GM19035 (cell line): ENCODE data around the gene APOL6.
"Not testable (repeated sequence)": the region's sequence is repeated elsewhere in the genome, so short reads cannot be mapped to it uniquely, and the experiment has no call there.

Source experiments
- ATAC-seq: cut with Tn5 transposase; IDR thresholded peaks from one replicate; pipeline ENCODE4 v1.9.1; 2021; ENCODE audit not compliant: unreplicated experiment

The APOL6 gene

GRCh38 chr22:35617137-35617755 lies 31.0 kb upstream of the APOL6 start, which contains the start of gene MB:
Gene MB, minus strand, starts transcription at chr22:35617329. Its CDS starts 72 bp downstream, at chr22:35617257.
- no peak for ATAC-seq

- no peak for ATAC-seq
Observed at GRCh38 chr22:35618427-35619223, 29.6 kb upstream of the APOL6 start.

DNA sequence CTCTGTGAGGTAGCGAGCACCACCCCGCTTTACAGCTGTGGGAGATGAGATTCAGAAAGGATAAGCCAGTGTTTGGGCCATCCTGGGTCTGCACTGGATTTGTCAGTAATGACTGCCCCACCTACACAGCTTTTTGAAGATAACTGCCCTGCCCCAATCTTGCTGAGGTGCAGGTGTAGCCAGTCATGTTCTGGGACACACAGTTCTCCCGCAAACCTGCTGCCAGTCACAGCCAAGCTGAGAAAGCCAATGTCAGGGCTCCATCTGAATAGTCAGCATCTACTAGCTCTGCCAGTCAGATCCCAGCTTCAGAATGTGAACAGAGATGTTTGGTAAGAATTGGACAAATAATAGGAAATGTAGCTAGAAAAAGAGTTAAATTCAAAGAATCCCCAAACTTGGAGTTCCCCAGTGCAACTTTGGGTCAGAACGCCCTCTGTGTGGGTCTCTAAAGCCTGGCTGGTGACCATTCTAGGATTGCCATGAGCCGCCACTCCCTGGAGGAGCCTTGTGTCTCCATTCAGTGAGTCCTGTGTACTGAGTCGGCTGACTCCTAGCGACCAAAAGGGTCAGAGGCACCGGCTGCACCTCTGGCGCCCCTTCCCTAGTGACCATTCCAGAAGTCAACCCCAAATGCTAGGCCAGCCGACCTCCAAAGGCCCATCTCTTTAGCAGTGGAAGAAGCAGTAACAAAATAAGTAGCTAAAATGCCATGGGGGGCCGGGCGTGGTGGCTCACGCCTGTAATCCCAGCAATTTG lies 28.7 kb upstream of the APOL6 start:
- no peak for ATAC-seq

GRCh38 chr22:35620624-35621251 lies 27.5 kb upstream of the APOL6 start:
- ATAC-seq: no peak

GRCh38 chr22:35621451-35621850 lies 26.8 kb upstream of the APOL6 start:
- ATAC-seq: no peak

DNA sequence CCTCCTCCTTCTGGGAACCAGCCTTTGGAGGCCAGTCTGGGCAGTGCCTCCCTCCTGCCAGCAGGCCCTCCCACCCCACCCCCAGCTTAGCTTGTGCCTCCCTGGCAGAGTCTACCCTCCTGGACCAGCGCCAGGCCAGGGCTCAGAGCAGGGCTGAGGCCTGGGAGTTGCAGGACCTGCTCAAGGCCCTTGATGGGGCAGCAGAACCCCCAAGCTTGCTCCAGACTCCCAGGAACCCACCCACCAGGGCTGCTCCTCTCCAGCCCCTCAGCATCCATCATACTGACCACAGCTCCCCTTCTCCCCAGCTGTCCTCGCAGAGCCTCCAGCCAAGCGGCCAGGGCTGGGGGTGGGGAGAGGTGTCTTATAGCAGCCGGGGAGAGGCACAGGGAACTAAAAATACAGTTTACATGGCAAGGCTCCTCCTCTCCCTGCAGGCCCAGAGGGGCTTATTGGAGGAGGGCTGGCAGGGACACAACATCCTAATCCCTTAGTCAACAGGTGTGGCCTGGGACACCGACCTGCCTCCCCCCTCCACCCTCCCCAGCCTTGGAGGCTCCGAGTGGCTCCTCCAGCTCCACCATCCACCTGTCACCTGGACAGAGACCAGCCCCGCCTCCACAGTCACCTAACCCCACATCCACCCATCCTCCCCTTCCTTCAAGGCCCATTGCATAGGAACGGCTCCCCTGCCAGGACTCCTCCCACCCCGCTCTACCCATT lies 25.9 kb upstream of the APOL6 start:
- no peak for ATAC-seq

GRCh38 chr22:35623885-35624284 lies 24.4 kb upstream of the APOL6 start:
- not testable (repeated sequence) for ATAC-seq

- ATAC-seq: no peak
Observed at GRCh38 chr22:35624547-35624946, 23.7 kb upstream of the APOL6 start.

DNA sequence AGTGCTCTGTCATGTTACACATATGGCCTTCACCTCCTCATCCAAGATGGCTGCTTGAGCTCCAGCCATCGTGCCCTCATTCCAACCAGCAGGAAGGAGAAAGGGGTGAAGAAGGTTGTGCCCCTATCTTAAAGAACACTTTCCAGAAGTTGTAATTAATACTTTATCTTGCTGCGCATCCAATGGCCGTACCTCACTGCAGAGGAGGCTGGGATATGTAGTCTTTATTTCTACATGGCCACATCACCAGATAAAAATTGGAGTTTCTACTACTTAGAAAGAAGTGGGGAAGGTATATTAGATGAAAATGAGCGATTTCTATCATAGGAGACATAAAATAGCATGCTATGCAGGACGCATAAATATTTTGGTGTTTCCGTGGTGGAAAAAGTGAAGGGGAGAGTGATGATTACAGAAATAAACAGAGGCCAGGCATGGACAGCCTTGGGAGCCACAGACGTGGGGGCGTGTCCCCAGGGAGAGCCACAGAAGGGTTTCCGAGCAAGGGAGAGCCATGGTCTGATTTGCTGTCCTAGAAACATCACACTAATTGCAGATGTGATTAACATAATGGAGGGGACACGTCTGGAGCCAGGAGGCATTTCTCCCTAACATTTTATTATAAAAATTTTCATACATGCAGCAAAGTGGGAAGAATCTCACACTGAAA lies 22.3 kb upstream of the APOL6 start:
- no peak for ATAC-seq

DNA sequence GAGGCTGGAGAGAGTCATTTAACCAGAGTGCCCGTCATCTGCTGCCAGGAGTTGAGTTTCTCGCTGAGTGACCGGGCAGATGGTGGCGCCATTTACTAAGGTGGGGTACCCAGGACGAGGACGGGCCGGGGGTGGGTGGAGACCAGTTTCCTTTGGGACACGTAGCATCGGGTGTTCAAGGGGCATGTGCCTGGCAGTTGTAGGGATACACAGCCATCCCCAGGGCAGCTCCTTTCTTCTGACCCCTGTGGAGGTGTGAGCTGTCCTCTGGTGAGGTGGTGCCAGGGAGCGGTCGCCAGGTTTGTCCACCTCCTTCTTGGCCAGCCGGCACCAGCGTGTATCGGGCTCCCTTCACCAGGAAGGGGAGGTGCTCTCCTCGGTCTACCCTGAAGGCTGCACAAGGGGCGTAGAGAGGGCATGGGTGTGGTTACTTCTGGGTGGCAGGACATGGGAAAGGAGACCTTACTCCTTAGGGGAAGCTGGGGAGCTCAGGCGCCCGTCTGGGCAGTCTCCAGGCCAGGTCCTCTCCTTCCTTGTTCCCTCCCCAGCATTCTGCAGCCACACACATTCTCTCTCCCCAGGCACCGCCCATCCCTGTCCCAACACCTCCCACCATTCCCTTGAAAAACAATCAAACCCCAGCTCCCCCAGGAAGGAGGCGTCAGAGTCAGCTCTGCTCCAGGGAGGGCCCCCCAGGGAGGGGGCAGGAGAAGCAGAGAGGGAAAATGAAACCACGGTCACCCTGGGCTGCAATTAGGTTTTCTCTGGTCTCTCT lies 20.8 kb upstream of the APOL6 start:
- no peak for ATAC-seq

GRCh38 chr22:35628732-35629131 lies 19.5 kb upstream of the APOL6 start:
- no peak for ATAC-seq

GRCh38 chr22:35629406-35630216 lies 18.6 kb upstream of the APOL6 start:
- no peak for ATAC-seq

- no peak for ATAC-seq
Observed at GRCh38 chr22:35630387-35630793, 17.9 kb upstream of the APOL6 start.

DNA sequence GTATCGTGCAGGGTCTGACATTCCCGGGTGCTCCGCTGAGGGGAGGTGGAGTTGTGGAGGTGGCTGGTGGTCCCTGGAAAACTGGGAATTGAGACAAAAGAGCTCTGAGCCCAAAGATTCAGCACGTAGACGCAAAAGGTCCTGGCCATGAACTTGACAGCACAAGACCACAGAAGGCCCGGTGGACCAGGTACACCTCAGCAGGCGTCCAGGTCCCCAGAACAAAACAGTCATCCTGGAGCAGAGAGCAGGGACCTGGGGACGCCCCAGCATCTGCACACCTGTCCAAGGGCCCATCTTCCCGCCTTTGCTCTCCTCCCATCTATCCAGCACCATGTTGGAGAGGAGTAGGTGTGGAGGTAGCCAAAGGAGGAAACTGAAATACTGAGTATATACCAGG lies 17.4 kb upstream of the APOL6 start:
- ATAC-seq: no peak

DNA sequence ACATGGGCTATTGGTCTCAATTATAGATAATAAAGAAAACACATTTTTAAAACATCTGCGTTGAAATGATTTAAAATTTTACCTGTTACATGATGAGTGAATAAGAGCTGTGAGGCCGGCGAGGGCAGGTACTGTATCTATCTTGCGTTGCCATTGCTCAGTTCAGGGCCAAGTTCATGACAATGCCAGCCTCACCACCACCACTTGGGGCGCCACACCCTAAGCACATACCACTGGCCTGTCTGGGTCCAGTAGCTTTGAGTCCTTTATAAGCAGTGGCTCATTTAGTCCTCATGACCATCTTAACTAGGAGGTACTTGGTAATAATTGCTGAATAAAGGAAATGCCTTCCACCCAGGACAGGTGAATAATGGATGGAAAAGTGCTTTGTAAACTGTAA lies 16.6 kb upstream of the APOL6 start:
- ATAC-seq: peak; percentile 47

- ATAC-seq: no peak
Observed at GRCh38 chr22:35632935-35633334, 15.3 kb upstream of the APOL6 start.

DNA sequence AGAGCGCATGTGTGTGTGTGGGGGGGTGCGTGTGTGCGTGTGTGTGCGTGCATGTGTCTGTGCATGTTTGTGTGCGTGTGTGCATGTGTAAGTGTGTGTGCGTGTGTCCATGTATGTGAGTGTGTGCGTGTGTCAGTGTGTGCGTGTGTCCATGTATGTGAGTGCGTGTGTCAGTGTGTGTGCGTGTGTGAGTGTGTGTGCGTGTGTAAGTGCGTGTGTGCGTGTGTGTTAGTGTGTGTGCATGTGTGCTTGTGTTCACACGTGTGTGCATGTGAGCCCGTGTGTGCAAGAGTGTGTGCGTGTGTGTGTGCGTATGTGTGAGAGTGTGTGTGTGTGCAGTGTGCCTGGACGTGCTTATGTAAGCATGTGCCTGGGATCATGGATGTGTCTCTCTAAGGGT lies 14.7 kb upstream of the APOL6 start:
- ATAC-seq: no peak

DNA sequence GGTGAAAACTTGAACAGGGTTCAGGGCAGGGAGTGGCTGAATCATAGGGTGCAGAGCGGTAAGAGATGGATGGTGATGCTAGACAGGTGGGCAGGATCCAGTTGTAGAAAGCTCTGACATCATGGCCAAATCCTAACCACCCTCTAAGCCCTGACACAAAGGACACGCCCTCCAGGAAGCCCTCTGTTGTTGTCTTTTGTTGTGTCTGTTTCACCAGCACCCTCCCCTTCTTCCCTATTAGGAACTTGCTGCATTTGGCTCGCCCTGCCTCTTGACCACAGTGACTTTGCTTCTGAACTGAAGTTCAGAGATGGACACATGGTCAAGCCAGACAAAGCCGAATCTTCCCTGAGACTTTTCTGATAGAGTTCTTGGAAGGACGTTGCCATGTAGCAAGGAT lies 14.2 kb upstream of the APOL6 start:
- no peak for ATAC-seq
